ENCODE measurements around the gene OR2G6.
"Not testable (repeated sequence)": the region's sequence is repeated elsewhere in the genome, so short reads cannot be mapped to it uniquely, and the experiment has no call there.

OR2G6 gene

GRCh38 chr1:248562672-248563071 lies 54.8 kb downstream of the OR2G6 start, which contains the start of gene OR2T29:
TSS of gene OR2T29 (minus strand) at chr1:248562772. CDS start at chr1:248559491, 3,281 bp downstream.
- DNase-seq (ENCODE audit: low read depth); H3K4me3 ChIP-seq (ENCODE audit: low read depth, low read length): not testable (repeated sequence)

- DNase-seq (ENCODE audit: low read depth) = not testable (repeated sequence)
Measured at GRCh38 chr1:248565530-248566373, 57.9 kb downstream of the OR2G6 start.

GRCh38 chr1:248569049-248569448 lies 61.2 kb downstream of the OR2G6 start:
- not testable (repeated sequence) for DNase-seq (ENCODE audit: low read depth); H3K4me3 ChIP-seq (ENCODE audit: low read depth, low read length)

More at GRCh38 chr1:248565530-248566373, 57.9 kb downstream of the OR2G6 start:
- H3K4me3 ChIP-seq (ENCODE audit: low read depth, low read length) = not testable (repeated sequence)

GRCh38 chr1:248570811-248571210 lies 62.9 kb downstream of the OR2G6 start:
- not testable (repeated sequence) for DNase-seq (ENCODE audit: low read depth); H3K4me3 ChIP-seq (ENCODE audit: low read depth, low read length)

GRCh38 chr1:248572049-248572448 lies 64.2 kb downstream of the OR2G6 start:
- DNase-seq (ENCODE audit: low read depth); H3K4me3 ChIP-seq (ENCODE audit: low read depth, low read length): not testable (repeated sequence)

- H3K4me3 ChIP-seq (ENCODE audit: low read depth, low read length); DNase-seq (ENCODE audit: low read depth): not testable (repeated sequence)
Measured at GRCh38 chr1:248573856-248574255, 66.0 kb downstream of the OR2G6 start.

GRCh38 chr1:248574657-248575056 lies 66.8 kb downstream of the OR2G6 start, which contains the start of gene OR2T34:
TSS of gene OR2T34 (minus strand) at chr1:248574757. CDS start at chr1:248574757, 0 bp downstream.
- not testable (repeated sequence) for H3K4me3 ChIP-seq (ENCODE audit: low read depth, low read length); DNase-seq (ENCODE audit: low read depth)

GRCh38 chr1:248576260-248576980 lies 68.5 kb downstream of the OR2G6 start:
- DNase-seq (ENCODE audit: low read depth) = no peak
- TF ChIP-seq MYC (IDR thresholded peaks at IDR 0.05; ENCODE audit: low read depth, low read length) (no peak), CTCF (IDR thresholded peaks at IDR 0.05; ENCODE audit: low read depth, low read length) (no peak)
- no peak overlapping the region for H3K4me3 ChIP-seq (ENCODE audit: low read depth, low read length)
